ENCODE measurements around the gene TMEM229A.
"Not testable (repeated sequence)": the region's sequence is repeated elsewhere in the genome, so short reads cannot be mapped to it uniquely, and the experiment has no call there.

TMEM229A gene

GRCh38 chr7:124051681-124052377 lies 19.0 kb upstream of the TMEM229A start:
- Histone ChIP-seq H3K9ac (ENCODE audit: insufficient read length, low read depth) (no peak overlapping the region), H3K36me3 (ENCODE audit: insufficient read depth, insufficient read length, low read length) (no peaks in the 10 kb centered on the region), H3K4me3 (ENCODE audit: insufficient read length, low read depth) (no peak overlapping the region), H3K9me3 (ENCODE audit: insufficient read depth, low read length) (no peaks in the 10 kb centered on the region), H3K4me1 (ENCODE audit: insufficient read depth, insufficient read length) (no peaks in the 10 kb centered on the region), H3K27me3 (ENCODE audit: insufficient read depth, insufficient read length) (no peaks in the 10 kb centered on the region)
- TF ChIP-seq ZNF274 (IDR thresholded peaks at IDR 0.05; ENCODE audit: low read depth, low read length), result no peak
- no peak for TF ChIP-seq SUZ12 (IDR thresholded peaks at IDR 0.05; ENCODE audit: extremely low read depth, insufficient read depth, insufficient read length)
- TF ChIP-seq YY1 (IDR thresholded peaks at IDR 0.05; ENCODE audit: insufficient read depth, insufficient read length), result no peak
- no peak for DNase-seq (ENCODE audit: low read depth, low spot score)

- H3K9me3 ChIP-seq (ENCODE audit: insufficient read depth, low read length), result no peaks in the 10 kb centered on the region
- no peak for DNase-seq (ENCODE audit: low read depth, low spot score)
- no peak overlapping the region for H3K4me3 ChIP-seq (ENCODE audit: insufficient read length, low read depth)
- TF ChIP-seq SUZ12 (IDR thresholded peaks at IDR 0.05; ENCODE audit: extremely low read depth, insufficient read depth, insufficient read length) (no peak), ZNF274 (IDR thresholded peaks at IDR 0.05; ENCODE audit: low read depth, low read length) (no peak), YY1 (IDR thresholded peaks at IDR 0.05; ENCODE audit: insufficient read depth, insufficient read length) (no peak)
- H3K27me3 ChIP-seq (ENCODE audit: insufficient read depth, insufficient read length), result no peaks in the 10 kb centered on the region
- H3K4me1 ChIP-seq (ENCODE audit: insufficient read depth, insufficient read length), result no peaks in the 10 kb centered on the region
- no peak overlapping the region for H3K9ac ChIP-seq (ENCODE audit: insufficient read length, low read depth)
- no peaks in the 10 kb centered on the region for H3K36me3 ChIP-seq (ENCODE audit: insufficient read depth, insufficient read length, low read length)
These were observed 10.0 kb upstream of the TMEM229A start for GRCh38 chr7:124042826-124043225.

GRCh38 chr7:124041439-124041838 lies 8.6 kb upstream of the TMEM229A start:
- H3K4me3 ChIP-seq (ENCODE audit: insufficient read length, low read depth), result no peak overlapping the region
- H3K4me1 ChIP-seq (ENCODE audit: insufficient read depth, insufficient read length), result no peaks in the 10 kb centered on the region
- no peaks in the 10 kb centered on the region for H3K27me3 ChIP-seq (ENCODE audit: insufficient read depth, insufficient read length)
- H3K36me3 ChIP-seq (ENCODE audit: insufficient read depth, insufficient read length, low read length), result no peaks in the 10 kb centered on the region
- DNase-seq (ENCODE audit: low read depth, low spot score), result no peak
- H3K9ac ChIP-seq (ENCODE audit: insufficient read length, low read depth), result no peak overlapping the region
- no peaks in the 10 kb centered on the region for H3K9me3 ChIP-seq (ENCODE audit: insufficient read depth, low read length)
- TF ChIP-seq YY1 (IDR thresholded peaks at IDR 0.05; ENCODE audit: insufficient read depth, insufficient read length) (no peak), ZNF274 (IDR thresholded peaks at IDR 0.05; ENCODE audit: low read depth, low read length) (no peak), SUZ12 (IDR thresholded peaks at IDR 0.05; ENCODE audit: extremely low read depth, insufficient read depth, insufficient read length) (no peak)

GRCh38 chr7:124037902-124038301 lies 5.0 kb upstream of the TMEM229A start:
- DNase-seq (ENCODE audit: low read depth, low spot score); H3K4me1 ChIP-seq (ENCODE audit: insufficient read depth, insufficient read length); H3K36me3 ChIP-seq (ENCODE audit: insufficient read depth, insufficient read length, low read length); H3K9me3 ChIP-seq (ENCODE audit: insufficient read depth, low read length); H3K4me3 ChIP-seq (ENCODE audit: insufficient read length, low read depth); H3K9ac ChIP-seq (ENCODE audit: insufficient read length, low read depth): not testable (repeated sequence)
- peaks cover 20% of the 10 kb centered on the region for H3K27me3 ChIP-seq (ENCODE audit: insufficient read depth, insufficient read length)

- Histone ChIP-seq H3K36me3 (ENCODE audit: insufficient read depth, insufficient read length, low read length) (no peaks in the 10 kb centered on the region), H3K4me3 (ENCODE audit: insufficient read length, low read depth) (no peak overlapping the region), H3K4me1 (ENCODE audit: insufficient read depth, insufficient read length) (no peaks in the 10 kb centered on the region), H3K9me3 (ENCODE audit: insufficient read depth, low read length) (no peaks in the 10 kb centered on the region), H3K9ac (ENCODE audit: insufficient read length, low read depth) (no peak overlapping the region), H3K27me3 (ENCODE audit: insufficient read depth, insufficient read length) (peaks cover 35% of the 10 kb centered on the region)
- DNase-seq (ENCODE audit: low read depth, low spot score), result no peak
- TF ChIP-seq ZNF274 (IDR thresholded peaks at IDR 0.05; ENCODE audit: low read depth, low read length) (no peak), SUZ12 (IDR thresholded peaks at IDR 0.05; ENCODE audit: extremely low read depth, insufficient read depth, insufficient read length) (no peak), YY1 (IDR thresholded peaks at IDR 0.05; ENCODE audit: insufficient read depth, insufficient read length) (no peak)
These were observed 2.8 kb upstream of the TMEM229A start for GRCh38 chr7:124035706-124036105.

GRCh38 chr7:124034754-124035100 lies 1.9 kb upstream of the TMEM229A start:
- no peak for DNase-seq (ENCODE audit: low read depth, low spot score)
- no peak overlapping the region for H3K4me3 ChIP-seq (ENCODE audit: insufficient read length, low read depth)
- peaks cover 39% of the 10 kb centered on the region for H3K27me3 ChIP-seq (ENCODE audit: insufficient read depth, insufficient read length)
- H3K9me3 ChIP-seq (ENCODE audit: insufficient read depth, low read length), result no peaks in the 10 kb centered on the region
- H3K9ac ChIP-seq (ENCODE audit: insufficient read length, low read depth), result no peak overlapping the region
- no peaks in the 10 kb centered on the region for H3K36me3 ChIP-seq (ENCODE audit: insufficient read depth, insufficient read length, low read length)
- no peaks in the 10 kb centered on the region for H3K4me1 ChIP-seq (ENCODE audit: insufficient read depth, insufficient read length)
- TF ChIP-seq SUZ12 (IDR thresholded peaks at IDR 0.05; ENCODE audit: extremely low read depth, insufficient read depth, insufficient read length) (no peak), ZNF274 (IDR thresholded peaks at IDR 0.05; ENCODE audit: low read depth, low read length) (no peak), YY1 (IDR thresholded peaks at IDR 0.05; ENCODE audit: insufficient read depth, insufficient read length) (no peak)

GRCh38 chr7:124033807-124034753 lies 1.2 kb upstream of the TMEM229A start:
- H3K9me3 ChIP-seq (ENCODE audit: insufficient read depth, low read length), result no peaks in the 10 kb centered on the region
- H3K9ac ChIP-seq (ENCODE audit: insufficient read length, low read depth), result no peak overlapping the region
- TF ChIP-seq SUZ12 (IDR thresholded peaks at IDR 0.05; ENCODE audit: extremely low read depth, insufficient read depth, insufficient read length) (no peak), YY1 (IDR thresholded peaks at IDR 0.05; ENCODE audit: insufficient read depth, insufficient read length) (no peak), ZNF274 (IDR thresholded peaks at IDR 0.05; ENCODE audit: low read depth, low read length) (no peak)
- no peaks in the 10 kb centered on the region for H3K36me3 ChIP-seq (ENCODE audit: insufficient read depth, insufficient read length, low read length)
- DNase-seq (ENCODE audit: low read depth, low spot score), result no peak
- no peaks in the 10 kb centered on the region for H3K4me1 ChIP-seq (ENCODE audit: insufficient read depth, insufficient read length)
- peak overlapping the region; percentile 63 for H3K4me3 ChIP-seq (ENCODE audit: insufficient read length, low read depth)
- H3K27me3 ChIP-seq (ENCODE audit: insufficient read depth, insufficient read length), result peaks cover 39% of the 10 kb centered on the region
